ENCODE data around the gene TET1. TPM values are rescaled to one million over a fixed set of nuclear protein-coding genes. Genes with fewer than 3 reads are reported as not detected.
"Not testable (repeated sequence)": the region's sequence is repeated elsewhere in the genome, so short reads cannot be mapped to it uniquely, and the experiment has no call there.

TET1 gene
- total and polyA plus RNA-seq, 2 experiments from 2014 or later = 0.84 to 1.3 TPM

DNA sequence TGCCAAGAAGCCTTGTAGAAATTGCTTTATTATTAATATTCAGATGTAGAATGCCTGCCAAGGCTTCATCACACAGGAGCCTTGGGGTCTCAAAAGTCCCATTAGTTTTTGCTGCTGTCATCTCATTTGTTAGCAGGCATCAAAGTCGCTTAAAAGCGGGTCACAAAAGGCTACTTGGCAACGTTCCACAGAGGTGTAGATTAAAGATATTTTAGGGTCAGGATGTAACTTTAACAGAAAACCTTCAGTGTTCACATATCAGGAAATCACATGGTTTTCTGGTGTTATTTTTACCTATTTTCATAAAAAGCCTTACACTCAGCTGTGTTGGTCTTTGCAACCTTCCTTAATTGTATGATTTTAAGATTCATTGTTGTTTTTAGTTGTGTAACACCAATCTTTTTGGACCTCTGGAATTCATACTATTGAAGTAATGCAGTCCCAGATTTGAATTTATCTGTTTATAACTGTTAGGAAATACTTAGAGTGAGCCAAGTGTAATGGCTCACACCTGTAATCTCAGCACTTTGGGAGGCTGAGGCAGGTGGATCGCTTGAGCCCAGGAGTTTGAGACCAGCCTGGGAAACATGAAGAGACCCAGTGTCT, 65.3 kb downstream of the TET1 start:
- Histone ChIP-seq H4K20me1 (ENCODE audit: insufficient read depth) (no peaks in the 10 kb centered on the region), H3K36me3 (ENCODE audit: low read depth) (no peaks in the 10 kb centered on the region), H3K27me3 (replicated peaks; ENCODE audit: insufficient read depth) (no peaks in the 10 kb centered on the region), H3K4me3 (no peak overlapping the region), H3F3A (ENCODE audit: insufficient read depth) (no peaks in the 10 kb centered on the region), H2AFZ (no peak overlapping the region), H3K9me2 (ENCODE audit: insufficient read depth) (no peaks in the 10 kb centered on the region), H3K4me1 (ENCODE audit: insufficient read depth) (no peaks in the 10 kb centered on the region), H3K27ac (no peak overlapping the region), H3K9ac (no peak overlapping the region), H3K79me2 (ENCODE audit: insufficient read depth) (no peaks in the 10 kb centered on the region), H3K4me2 (ENCODE audit: unreplicated experiment) (no peak overlapping the region), H3K9me3 (ENCODE audit: low read depth) (no peaks in the 10 kb centered on the region)
- TF ChIP-seq EZH2 (IDR thresholded peaks at IDR 0.05; ENCODE audit: insufficient read depth, poor library complexity, severe bottlenecking) = no peak
- no peak for TF ChIP-seq EZH2phosphoT487 (IDR thresholded peaks at IDR 0.05; ENCODE audit: insufficient read depth, low read depth)
- WGBS, 2 experiments (ENCODE audit: low coverage in 1 of 2, low lambda C conversion rate in 2 of 2, missing lambda C conversion rate in 2 of 2) = 60 to 66% methylated on average over 4 of the region's 4 CpGs
- in situ Hi-C loops (cut with MboI) = no loop called here
- DNase-seq = no peak

DNA sequence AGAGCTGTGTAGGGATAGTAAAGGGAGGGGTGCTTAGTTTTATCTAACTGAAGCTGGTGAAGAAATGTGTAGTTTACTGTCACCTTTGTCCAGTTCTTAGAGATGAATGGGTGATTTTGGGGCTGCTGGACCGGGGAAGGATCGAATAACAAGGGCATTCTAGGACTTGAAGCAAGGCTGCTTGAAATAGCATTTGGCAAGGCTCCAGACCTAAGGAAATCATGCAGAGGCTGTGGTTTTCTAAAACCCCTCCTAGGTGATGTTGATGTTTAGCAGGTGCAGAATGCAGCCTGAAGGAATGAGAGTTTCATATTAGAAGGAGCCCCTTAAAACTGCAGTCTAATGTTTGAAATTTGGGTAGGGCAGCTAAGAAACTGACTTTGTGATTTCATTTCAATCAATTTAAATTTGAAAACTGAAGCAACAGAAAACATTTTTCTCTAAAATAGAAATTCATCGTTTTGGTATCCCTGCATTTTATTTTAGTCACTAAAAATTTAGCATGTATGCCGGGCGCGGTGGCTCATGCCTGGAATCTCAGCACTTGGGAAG, 68.5 kb downstream of the TET1 start:
- Histone ChIP-seq H3K9ac (no peak overlapping the region), H3K27ac (no peak overlapping the region), H3K9me3 (ENCODE audit: low read depth) (no peaks in the 10 kb centered on the region), H3K4me1 (ENCODE audit: insufficient read depth) (no peaks in the 10 kb centered on the region), H3K9me2 (ENCODE audit: insufficient read depth) (no peaks in the 10 kb centered on the region), H3K36me3 (ENCODE audit: low read depth) (no peaks in the 10 kb centered on the region), H3F3A (ENCODE audit: insufficient read depth) (no peaks in the 10 kb centered on the region), H3K4me2 (ENCODE audit: unreplicated experiment) (no peak overlapping the region), H3K27me3 (replicated peaks; ENCODE audit: insufficient read depth) (no peaks in the 10 kb centered on the region), H4K20me1 (ENCODE audit: insufficient read depth) (no peaks in the 10 kb centered on the region), H3K79me2 (ENCODE audit: insufficient read depth) (no peaks in the 10 kb centered on the region), H3K4me3 (no peak overlapping the region), H2AFZ (no peak overlapping the region)
- in situ Hi-C loops (cut with MboI) = no loop called here
- WGBS, 2 experiments (ENCODE audit: low coverage in 1 of 2, low lambda C conversion rate in 2 of 2, missing lambda C conversion rate in 2 of 2) = 76 to 87% methylated on average over 5 to 6 of the region's 6 CpGs
- TF ChIP-seq EZH2phosphoT487 (IDR thresholded peaks at IDR 0.05; ENCODE audit: insufficient read depth, low read depth) (no peak), EZH2 (IDR thresholded peaks at IDR 0.05; ENCODE audit: insufficient read depth, poor library complexity, severe bottlenecking) (no peak)
- no peak for DNase-seq

DNA sequence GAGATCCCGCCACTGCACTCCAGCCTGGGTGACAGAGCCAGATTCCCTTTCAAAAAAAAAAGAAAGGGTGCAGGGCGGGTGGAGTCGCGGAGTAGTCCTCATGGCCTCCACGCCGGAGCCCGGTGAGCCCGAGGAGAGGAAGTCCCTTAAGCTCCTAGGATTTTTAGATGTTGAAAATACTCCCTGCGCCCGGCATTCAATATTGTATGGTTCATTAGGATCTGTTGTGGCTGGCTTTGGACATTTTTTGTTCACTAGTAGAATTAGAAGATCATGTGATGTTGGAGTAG, 72.1 kb downstream of the TET1 start:
- DNase-seq; H3K36me3 ChIP-seq (ENCODE audit: low read depth); H4K20me1 ChIP-seq (ENCODE audit: insufficient read depth); H3K27me3 ChIP-seq (replicated peaks; ENCODE audit: insufficient read depth); H3K9ac ChIP-seq; H3K9me3 ChIP-seq (ENCODE audit: low read depth); H3K27ac ChIP-seq; in situ Hi-C loops (cut with MboI); H3K79me2 ChIP-seq (ENCODE audit: insufficient read depth); H3K4me1 ChIP-seq (ENCODE audit: insufficient read depth); H2AFZ ChIP-seq; H3F3A ChIP-seq (ENCODE audit: insufficient read depth); H3K4me3 ChIP-seq; H3K9me2 ChIP-seq (ENCODE audit: insufficient read depth); H3K4me2 ChIP-seq (ENCODE audit: unreplicated experiment): not testable (repeated sequence)
- WGBS, 2 experiments (ENCODE audit: low coverage in 1 of 2, low lambda C conversion rate in 2 of 2, missing lambda C conversion rate in 2 of 2) = 96 to 97% methylated on average over 10 of the region's 10 CpGs

DNA sequence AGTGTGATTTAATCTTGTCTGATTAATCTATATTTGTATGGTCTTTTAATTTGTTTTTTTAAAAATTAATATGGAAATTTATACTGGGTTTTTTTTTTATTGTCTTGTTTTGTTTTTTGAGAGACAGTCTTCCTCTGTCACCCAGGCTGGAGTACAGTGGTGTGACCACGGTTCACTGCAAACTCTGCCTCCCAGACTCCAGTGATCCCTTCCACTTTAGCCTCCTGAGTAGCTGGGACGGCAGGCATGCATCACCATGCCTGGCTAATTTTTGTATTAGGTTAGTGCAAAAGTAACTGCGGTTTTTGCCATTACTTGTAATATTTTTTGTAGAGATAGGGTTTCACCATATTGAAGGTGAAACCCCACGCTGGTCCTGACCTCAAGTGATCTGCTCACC, 73.1 kb downstream of the TET1 start:
- no peak overlapping the region for H2AFZ ChIP-seq
- no peaks in the 10 kb centered on the region for H4K20me1 ChIP-seq (ENCODE audit: insufficient read depth)
- no peak overlapping the region for H3K27ac ChIP-seq
- H3F3A ChIP-seq (ENCODE audit: insufficient read depth) = no peaks in the 10 kb centered on the region
- H3K36me3 ChIP-seq (ENCODE audit: low read depth) = no peaks in the 10 kb centered on the region
- no peaks in the 10 kb centered on the region for H3K9me2 ChIP-seq (ENCODE audit: insufficient read depth)
- no peaks in the 10 kb centered on the region for H3K27me3 ChIP-seq (replicated peaks; ENCODE audit: insufficient read depth)
- no peak for TF ChIP-seq EZH2 (IDR thresholded peaks at IDR 0.05; ENCODE audit: insufficient read depth, poor library complexity, severe bottlenecking)
- TF ChIP-seq EZH2phosphoT487 (IDR thresholded peaks at IDR 0.05; ENCODE audit: insufficient read depth, low read depth) = no peak
- no peak overlapping the region for H3K9ac ChIP-seq
- H3K79me2 ChIP-seq (ENCODE audit: insufficient read depth) = no peaks in the 10 kb centered on the region
- no peaks in the 10 kb centered on the region for H3K9me3 ChIP-seq (ENCODE audit: low read depth)
- no peak for DNase-seq
- in situ Hi-C loops (cut with MboI) = no loop called here
- H3K4me3 ChIP-seq = no peak overlapping the region
- H3K4me1 ChIP-seq (ENCODE audit: insufficient read depth) = no peaks in the 10 kb centered on the region
- WGBS, 2 experiments (ENCODE audit: low coverage in 1 of 2, low lambda C conversion rate in 2 of 2, missing lambda C conversion rate in 2 of 2) = 90 to 96% methylated on average over 4 of the region's 4 CpGs
- no peak overlapping the region for H3K4me2 ChIP-seq (ENCODE audit: unreplicated experiment)
